Activated CD8-positive, alpha-beta memory T cell treated with anti-CD3 and anti-CD28 coated beads for 24 hours (primary cell): ENCODE data around the gene XKRX.

Experiments
- DNase-seq: peaks from one replicate; pipeline ENCODE4 v3.0.0-alpha.2; 2020

XKRX gene

GRCh38 chrX:100928660-100929613, at the start of gene XKRX:
XKRX (minus strand) TSS chrX:100928917; CDS start chrX:100928304, 613 bp downstream.
- peak; percentile 71 for DNase-seq

DNA sequence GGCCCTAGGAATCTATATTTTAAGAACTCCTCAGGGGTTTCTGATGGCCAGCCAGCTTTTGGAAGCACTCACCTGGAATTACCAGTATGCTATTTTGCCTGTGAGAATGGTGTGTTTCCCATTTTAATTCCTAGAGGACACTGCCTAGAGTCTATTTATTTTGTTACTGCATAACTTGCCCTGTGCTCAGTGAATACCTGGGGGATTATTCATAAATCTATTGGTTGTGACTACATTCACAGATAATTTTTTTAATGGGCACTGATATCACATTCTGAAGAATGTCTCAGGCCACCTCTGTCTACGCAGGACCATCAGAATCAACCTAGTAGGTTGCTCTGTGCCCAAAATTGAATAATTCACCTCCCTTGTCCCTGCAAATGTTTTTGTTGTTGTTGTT, 47.5 kb upstream of the XKRX start:
- DNase-seq, result no peak

GRCh38 chrX:100975212-100975611, 46.5 kb upstream of the XKRX start:
- DNase-seq, result no peak

DNA sequence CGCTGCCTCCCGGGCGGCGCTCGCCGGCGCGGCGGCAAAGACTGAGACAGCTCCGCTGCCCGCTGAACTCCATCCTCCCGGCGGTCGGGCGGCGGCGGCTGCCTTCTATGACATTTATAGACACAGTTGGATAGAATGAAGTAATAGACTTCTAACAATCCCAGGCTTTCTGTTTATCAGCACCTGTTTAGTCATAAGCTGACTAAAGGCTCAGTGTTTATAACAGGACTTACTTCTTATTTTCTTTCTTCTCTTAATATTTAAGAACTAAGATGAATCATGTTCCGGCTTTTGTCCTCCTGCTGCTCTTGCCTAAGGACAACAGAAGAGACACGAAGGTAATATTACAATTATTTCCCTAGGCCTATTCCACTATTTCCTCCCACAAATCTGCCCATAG, 44.7 kb upstream of the XKRX start:
- DNase-seq, result no peak

DNA sequence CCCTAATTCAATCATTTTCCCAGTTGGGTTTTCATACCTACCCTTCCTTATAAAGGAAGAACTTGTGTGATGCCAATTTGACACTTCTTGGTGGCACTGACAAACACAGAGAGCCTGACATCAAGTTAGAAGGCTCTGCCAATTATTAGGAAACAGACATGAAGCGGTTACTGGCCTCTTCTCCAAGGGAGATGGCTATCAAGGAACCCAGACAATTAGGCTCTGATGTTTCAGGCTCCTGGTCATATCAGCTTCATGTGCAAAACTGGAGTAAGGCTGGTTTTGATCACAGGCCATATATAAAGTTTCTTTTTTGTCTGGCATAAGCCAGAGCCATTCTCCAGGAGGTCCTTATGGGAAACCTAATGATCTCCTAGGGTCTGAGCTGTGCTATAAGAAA, 41.2 kb upstream of the XKRX start:
- no peak for DNase-seq

GRCh38 chrX:100969408-100969807, 40.7 kb upstream of the XKRX start, which contains the start of gene ARL13A:
ARL13A (plus strand) TSS chrX:100969708; CDS start chrX:100973690, 3,982 bp downstream.
- no peak for DNase-seq

DNA sequence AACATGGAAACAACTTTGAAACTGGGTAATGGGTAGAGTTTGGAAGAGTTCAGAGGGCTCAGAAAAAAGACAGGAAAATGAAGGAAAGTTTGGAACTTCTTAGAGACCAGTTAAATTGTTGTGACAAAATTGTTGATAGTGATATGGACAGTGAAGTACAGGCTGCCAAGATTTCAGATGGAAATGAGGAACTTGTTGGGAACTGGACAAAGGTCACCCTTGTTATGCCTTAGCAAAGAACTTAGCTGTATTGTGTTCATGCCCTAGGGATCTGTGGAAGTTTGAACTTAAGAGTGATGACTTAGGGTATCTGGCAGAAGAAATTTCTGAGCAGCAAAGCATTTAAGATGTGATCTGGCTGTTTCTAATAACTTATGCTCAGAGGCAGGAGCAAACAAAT, 35.6 kb upstream of the XKRX start:
- DNase-seq, result no peak

DNA sequence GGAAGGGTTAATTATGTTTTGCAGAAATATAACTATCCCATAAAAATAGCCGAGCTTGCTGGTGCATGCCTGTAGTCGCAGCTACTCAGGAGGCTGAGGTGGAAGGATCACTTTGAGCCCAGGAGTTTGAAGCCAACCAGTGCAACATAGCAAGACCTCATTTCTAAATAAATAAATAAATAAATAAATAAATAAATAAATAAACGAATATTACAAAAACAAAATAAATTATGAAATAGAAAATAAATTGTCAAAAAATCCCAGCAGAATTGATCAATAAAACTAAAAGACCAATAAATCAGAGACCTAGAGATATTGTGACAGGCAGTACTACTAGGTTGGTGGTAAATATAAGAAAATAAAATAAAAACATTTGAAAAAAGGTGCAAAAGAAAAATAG, 34.1 kb upstream of the XKRX start:
- DNase-seq, result no peak

- no peak for DNase-seq
Observed at GRCh38 chrX:100948557-100948956, 19.8 kb upstream of the XKRX start.

DNA sequence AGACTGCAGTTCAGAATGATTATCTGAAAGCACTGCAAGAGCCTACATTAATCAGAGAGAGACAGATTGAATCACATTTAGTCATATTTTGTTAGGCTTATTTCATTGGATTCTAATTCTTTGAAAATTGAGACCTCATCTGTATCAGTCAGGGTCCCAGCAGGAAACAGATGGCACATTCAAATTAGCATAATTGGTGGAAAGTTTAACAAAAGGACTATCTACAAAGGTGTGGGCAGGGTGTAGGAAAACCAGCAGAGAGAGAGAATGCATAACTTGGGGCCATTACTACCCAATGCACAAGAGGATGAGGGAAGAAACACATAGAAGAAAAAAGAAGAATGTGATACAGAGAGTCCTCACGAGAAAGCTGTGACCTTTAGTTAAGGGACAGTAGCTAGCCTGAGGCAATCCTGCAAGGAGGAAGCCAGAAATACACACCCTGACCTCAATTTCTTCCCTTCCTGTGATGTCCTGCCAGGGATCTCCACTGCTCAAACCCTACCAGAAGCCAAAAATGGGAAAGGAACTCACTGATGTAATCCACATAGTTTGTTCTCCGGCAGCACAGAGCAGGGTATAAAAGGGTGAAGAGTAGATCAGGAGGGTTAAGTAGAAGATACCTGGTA, 17.7 kb upstream of the XKRX start:
- no peak for DNase-seq

DNA sequence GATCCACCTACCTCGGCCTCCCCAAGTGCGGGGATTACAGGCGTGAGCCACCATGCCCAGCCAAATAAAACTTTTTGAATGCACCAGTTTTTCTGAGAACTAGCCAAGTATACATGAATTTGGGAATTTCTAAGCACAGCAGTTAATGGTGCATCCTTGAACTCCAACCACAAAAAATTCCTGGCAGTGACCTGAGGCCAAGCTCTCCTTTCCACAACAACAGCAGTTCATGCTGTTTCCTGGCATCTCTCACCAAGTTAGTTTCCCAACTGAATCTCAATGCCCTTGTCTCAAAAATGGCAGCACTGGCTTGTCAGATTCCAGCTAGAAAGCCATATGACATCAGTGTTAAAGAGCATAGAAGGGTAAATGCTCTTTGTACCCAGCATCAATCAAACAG, 15.9 kb upstream of the XKRX start:
- DNase-seq, result no peak

DNA sequence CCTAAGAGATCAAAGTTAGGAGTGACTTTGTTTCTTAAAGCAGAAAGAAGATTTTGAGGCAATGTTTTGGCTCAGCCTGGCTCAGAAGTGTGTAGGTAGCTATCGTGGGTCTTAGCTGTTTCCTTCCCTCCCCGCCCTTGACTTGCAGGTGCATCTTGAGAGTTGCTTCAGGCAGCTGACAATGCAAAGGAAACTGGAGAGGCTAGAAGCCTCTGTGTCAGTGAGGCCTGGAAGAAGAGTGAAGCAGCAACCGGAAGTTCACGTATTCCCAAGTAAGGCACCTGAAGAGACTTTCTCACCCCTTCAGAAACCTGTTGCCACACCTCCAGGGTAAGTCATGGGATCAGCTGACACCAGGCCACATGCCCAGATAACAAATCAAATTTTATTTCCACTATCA, 10.6 kb upstream of the XKRX start:
- no peak for DNase-seq

DNA sequence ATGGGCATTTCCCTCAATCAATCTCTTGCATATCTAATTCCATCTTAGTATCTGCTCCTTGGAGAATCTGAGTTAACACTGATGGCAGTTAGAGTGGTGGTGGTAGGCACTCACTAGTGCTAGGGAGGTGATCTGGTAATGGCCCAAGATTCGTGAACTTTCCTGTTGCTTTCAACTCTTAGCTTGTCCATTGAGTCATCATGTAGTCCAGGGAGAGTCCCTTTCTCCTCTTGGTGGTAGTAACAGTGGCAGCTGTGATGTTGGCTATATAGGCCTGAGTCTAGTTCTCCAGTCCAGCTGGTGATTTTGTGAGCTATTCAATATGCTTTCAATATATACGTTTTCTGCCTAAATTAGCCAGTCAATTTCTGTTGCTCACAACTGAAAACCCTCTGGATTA, 7.0 kb upstream of the XKRX start:
- DNase-seq, result no peak

DNA sequence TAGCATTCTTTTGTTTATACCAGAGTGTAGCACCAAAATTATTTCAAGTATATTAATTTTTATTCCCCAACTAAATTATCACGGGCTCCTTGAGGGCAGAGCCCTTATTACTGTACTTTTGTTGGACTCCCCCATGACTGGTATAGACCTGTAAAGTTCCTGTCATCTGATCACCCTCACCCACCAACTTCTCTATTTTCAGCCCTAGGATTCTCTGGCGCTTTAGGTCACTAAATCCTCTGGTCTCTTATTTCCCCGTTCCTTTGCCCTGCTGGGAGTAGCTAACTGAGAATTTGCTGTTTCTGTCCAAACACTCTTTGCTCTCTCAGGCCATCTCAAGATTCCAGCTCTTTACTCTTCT, 3.2 kb upstream of the XKRX start:
- DNase-seq, result no peak

DNA sequence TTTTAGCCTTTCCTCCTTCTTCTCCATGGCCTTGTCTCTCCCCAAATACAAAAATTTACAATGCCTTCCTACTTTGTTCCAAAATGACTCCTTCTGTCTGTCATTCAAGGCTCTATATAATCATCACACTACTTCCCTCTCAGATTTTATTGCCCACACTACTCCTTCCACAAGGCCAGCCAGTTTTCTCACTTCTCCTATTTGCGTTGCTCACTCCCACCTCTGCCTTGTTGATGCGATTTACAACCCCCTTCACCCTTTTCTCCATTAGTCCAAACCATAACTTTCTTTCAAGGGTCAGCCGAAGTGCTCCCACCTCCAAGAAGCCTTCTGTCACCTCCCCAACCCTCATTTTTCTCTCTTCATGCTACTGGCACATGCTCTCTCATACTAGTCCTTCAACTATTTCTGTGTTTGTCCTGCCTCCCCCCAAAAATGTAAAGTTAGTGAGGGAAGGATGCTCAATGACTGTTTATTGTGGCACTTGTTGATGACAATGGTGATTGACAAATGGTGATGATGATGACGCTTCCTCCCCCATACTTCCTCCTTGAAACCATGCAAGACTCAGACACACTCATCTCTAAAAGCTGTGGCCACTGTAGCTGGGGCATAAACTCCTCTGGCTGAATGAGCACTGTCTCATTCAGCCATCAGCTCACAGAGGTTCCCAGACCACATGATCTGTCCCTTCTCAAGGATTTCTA, 2.7 kb upstream of the XKRX start:
- no peak for DNase-seq

DNA sequence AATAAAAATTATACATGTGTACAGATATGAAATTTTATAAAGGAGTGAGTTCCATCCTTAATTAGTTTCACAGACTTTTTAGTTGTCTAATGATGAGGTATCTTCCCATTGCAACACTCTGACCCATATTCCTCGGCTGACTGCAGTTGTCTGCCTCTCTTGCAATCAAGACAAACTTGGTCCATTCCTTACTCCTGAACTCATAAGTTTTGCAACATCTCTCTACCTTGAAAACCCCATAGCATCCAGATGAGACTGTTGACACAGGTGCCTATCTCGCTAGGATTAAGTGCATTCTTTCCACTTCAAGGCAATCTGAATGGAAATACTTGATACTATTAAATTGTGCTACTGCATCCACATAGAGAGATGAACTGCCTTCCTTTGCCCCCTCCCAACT, 2.3 kb downstream of the XKRX start:
- DNase-seq, result no peak

DNA sequence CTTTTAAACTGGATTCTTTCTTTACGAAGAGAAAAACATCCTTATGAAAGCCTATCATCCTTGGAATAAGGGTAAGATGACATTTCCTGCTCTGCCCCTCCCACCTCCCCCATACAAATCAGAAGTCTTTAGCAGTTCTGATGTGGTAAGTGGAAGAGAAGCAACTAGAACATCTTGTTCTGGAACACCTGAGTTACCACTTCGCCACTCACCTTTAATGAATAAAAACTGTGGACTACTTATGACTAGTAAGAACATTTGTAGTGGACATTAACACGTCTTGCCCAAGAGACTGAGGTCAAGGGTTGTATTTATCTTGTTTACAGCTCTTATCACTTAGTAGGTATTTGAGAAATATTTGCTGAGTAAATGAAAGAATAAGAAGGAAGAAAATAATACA, 4.3 kb downstream of the XKRX start:
- DNase-seq, result no peak

DNA sequence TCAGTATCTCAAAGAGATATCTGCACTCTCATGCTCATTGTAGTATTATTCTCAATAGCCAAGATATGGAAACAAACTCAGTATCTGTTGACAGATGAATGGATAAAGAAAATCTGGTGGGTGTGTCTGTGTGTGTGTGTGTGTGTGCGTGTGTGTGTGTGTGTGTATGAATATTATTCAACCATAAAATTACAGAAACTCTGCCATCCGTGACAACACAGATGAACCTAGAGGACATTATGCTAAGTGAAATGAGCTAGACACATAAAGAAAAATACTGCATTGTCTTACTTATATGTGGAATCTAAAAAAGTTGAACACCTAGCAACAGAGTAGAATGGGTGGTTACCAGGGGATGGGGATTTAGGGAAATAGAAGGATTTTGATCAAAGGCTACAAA, 13.2 kb downstream of the XKRX start:
- no peak for DNase-seq

DNA sequence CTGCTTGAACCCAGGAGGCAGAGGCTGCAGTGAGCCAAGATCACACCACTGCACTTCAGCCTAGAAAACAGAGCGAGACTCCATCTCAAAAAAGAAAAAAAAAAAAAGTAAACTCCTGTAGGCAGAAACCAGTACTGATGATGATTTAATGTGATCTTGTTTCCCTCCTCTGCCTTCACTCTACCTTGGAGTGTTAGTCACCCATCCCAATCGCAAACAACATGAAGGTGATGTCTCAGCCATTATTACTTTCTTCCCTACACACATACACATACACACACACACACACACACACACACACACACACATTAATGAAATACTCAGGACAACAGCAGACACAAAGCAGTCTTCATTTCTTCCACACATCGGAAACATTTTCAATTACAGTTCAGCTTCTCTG, 15.6 kb downstream of the XKRX start:
- no peak for DNase-seq

- DNase-seq, result no peak
Observed at GRCh38 chrX:100911731-100912130, 17.0 kb downstream of the XKRX start.

DNA sequence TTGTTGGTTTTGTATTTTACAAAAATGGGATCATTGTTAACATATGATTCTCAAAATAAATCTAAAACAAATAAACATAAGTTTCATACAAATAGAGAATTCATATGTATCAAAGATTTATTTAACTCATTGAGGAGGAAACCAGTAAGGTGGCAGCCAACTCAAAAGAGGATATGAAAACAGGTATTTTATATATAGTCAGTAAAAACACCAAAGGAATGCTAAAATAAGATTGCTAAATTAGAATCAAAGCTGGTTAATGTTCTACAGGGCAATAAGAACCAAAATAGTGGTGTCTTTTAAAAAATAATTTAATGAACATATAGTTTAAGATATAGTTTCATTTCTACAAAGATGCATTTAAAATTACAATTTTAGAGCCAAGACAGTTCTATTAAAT, 23.1 kb downstream of the XKRX start:
- no peak for DNase-seq

DNA sequence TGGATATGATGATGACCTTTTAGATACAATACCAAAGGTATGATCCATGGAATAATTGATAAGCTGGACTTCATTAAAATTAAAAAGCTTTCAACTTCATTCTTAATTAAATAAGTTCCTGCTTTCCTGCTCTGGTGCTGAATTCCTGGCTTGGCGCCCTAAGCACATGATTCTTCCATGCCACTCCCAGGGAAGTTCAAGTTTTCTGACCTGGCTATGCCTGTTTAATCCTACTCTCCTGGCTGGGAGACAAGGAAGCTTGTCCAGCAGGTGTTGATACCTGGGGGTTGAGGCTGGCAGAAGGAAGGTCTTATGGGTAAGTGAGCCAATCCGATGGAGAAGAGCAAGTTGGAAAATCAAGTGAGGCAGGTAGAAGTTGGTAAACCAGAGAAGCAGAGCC, 24.3 kb downstream of the XKRX start:
- DNase-seq, result no peak

- no peak for DNase-seq
Observed at GRCh38 chrX:100895365-100896075, 33.2 kb downstream of the XKRX start.
